ENCODE measurements around the gene SIL1.

- no peak for TF ChIP-seq CTCF (conservative IDR thresholded peaks at IDR 0.05)
- no peak for TF ChIP-seq EZH2 (IDR thresholded peaks at IDR 0.05; ENCODE audit: low read depth)
These were observed 133.6 kb downstream of the SIL1 start for GRCh38 chr5:139064613-139065012.
